Hematopoietic multipotent progenitor cell treated with erythropoietin and hydrocortisone succinate and interleukin-3 and kit ligand, for 8 days (in vitro differentiated cells): ENCODE data around the gene SOX2.

Source experiments
- DNase-seq: peaks from one replicate; pipeline ENCODE4 v3.0.0-alpha.2; 2015

Gene SOX2

DNA sequence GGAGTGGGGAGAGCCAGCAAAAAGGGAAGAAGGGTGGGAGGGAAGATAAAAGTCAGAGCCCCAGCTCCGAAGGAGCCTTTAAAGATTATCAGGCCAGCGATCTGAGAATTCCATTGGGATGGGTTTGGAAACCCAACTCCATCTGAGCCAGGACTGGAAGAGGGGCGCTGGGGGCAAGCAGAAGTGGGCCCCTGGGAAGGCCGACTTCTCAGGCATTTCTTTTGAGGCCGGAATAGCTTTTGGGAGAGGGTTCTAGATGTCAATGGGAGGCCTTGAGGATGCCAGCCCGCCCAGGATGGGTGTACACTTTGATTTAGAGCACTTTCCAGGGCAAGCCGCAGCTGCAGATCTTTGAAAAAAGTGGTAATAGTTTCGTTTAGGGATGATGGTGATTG lies 6.6 kb upstream of the SOX2 start:
- DNase-seq = no peak

DNA sequence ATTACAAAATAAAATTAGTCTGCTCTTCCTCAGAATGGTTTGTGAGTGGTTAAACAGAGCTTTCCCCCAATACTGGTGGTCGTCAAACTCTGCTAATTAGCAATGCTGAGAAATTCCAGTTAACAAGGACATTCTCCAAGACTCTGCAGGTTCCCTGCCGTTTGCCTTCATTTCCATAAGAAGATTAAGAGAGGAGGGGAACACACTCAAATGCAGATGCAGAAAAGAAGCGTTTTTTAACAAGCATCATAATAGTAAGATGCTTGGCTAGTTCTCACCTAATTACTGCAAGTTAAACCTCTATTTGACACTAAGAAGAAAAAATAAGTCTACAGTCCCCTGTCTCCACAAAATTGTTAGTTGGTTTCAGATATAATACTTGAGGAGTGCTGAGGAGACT lies 3.7 kb upstream of the SOX2 start:
- no peak for DNase-seq

DNA sequence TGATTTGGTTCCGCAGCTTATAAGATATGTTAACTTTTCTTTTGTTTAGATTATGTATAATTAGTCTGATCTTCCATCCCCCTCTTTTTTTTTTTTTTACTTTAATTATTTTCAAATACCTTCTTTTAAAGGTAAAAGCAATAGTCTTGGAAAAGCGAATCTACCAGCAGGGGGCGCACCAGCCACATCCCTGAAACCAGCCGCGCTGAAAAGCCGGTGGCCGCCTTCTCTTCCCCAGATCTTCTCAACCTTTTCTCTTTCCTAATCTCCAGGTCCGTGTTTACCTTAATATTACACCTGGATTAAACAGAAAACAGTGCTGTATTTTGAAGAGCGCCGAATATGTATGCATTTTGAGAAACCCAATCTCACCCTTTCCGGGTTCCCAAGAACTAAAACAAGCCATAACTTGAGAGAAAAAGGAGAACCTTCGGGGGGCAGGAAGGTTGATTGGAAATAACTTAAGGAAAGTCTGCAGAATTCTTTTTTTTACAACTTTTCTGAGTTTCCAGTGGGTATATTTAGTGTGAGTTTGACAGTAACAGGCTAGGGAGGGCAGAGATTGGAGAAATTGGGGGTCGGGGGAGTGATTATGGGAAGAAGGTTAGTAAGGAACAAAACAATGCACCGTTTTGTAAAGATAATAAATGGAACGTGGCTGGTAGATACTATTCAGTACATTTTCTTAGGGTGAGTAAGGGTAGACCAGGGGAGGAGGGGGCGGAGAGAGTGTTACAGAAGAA lies 2.0 kb upstream of the SOX2 start:
- peak; percentile 57 for DNase-seq

DNA sequence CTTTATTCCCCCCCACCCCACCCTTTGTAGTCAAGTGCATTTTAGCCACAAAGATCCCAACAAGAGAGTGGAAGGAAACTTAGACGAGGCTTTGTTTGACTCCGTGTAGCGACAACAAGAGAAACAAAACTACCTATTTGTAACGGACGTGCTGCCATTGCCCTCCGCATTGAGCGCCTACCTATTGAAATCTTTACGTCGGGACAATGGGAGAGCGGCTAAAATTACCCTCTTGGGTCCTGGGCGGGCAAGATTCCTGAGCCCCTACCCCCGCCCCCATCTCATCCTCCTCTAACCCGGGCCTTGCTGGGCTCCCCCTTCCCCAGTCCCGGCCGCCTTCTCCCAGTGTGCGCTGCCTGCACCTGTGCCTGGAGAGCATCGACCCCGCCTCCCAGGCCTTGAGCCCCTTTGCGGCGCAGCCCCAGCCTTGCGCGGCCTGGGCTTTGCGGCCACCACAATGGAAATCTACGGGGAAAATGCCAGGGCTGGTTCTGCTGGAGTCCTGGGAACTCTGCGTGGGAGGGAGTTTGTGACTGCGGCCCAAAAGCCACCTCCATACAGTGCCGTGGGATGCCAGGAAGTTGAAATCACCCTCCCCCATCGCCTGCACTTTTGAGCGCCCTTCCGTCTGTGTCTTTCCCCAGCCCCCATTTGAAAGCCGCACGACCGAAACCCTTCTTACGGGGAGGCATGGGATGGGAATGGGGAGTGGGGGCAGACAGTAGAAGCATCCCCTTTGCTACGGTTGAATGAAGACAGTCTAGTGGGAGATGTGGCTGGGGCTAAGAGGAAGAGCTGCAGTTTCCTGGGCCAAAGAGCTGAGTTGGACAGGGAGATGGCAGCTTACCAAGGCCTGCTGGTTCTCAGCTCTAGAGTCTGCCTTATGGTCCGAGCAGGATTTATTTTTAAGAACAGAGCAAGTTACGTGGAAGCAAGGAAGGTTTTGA lies 1.1 kb upstream of the SOX2 start:
- DNase-seq = no peak

DNA sequence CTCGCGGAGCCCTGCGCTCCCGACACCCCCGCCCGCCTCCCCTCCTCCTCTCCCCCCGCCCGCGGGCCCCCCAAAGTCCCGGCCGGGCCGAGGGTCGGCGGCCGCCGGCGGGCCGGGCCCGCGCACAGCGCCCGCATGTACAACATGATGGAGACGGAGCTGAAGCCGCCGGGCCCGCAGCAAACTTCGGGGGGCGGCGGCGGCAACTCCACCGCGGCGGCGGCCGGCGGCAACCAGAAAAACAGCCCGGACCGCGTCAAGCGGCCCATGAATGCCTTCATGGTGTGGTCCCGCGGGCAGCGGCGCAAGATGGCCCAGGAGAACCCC lies 464 bp downstream of the SOX2 start:
- no peak for DNase-seq

DNA sequence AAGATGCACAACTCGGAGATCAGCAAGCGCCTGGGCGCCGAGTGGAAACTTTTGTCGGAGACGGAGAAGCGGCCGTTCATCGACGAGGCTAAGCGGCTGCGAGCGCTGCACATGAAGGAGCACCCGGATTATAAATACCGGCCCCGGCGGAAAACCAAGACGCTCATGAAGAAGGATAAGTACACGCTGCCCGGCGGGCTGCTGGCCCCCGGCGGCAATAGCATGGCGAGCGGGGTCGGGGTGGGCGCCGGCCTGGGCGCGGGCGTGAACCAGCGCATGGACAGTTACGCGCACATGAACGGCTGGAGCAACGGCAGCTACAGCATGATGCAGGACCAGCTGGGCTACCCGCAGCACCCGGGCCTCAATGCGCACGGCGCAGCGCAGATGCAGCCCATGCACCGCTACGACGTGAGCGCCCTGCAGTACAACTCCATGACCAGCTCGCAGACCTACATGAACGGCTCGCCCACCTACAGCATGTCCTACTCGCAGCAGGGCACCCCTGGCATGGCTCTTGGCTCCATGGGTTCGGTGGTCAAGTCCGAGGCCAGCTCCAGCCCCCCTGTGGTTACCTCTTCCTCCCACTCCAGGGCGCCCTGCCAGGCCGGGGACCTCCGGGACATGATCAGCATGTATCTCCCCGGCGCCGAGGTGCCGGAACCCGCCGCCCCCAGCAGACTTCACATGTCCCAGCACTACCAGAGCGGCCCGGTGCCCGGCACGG lies 991 bp downstream of the SOX2 start:
- DNase-seq = no peak

DNA sequence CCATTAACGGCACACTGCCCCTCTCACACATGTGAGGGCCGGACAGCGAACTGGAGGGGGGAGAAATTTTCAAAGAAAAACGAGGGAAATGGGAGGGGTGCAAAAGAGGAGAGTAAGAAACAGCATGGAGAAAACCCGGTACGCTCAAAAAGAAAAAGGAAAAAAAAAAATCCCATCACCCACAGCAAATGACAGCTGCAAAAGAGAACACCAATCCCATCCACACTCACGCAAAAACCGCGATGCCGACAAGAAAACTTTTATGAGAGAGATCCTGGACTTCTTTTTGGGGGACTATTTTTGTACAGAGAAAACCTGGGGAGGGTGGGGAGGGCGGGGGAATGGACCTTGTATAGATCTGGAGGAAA lies 1.5 kb downstream of the SOX2 start:
- DNase-seq = no peak

DNA sequence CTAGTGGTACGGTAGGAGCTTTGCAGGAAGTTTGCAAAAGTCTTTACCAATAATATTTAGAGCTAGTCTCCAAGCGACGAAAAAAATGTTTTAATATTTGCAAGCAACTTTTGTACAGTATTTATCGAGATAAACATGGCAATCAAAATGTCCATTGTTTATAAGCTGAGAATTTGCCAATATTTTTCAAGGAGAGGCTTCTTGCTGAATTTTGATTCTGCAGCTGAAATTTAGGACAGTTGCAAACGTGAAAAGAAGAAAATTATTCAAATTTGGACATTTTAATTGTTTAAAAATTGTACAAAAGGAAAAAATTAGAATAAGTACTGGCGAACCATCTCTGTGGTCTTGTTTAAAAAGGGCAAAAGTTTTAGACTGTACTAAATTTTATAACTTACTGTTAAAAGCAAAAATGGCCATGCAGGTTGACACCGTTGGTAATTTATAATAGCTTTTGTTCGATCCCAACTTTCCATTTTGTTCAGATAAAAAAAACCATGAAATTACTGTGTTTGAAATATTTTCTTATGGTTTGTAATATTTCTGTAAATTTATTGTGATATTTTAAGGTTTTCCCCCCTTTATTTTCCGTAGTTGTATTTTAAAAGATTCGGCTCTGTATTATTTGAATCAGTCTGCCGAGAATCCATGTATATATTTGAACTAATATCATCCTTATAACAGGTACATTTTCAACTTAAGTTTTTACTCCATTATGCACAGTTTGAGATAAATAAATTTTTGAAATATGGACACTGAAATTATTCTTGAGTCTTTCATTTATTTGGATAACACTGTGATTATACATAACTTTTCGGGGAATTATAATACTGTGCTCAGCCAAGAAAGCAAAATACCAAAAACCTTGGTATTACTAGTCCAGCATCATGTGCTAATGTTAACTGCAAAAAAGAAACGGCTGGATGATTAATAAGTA lies 2.2 kb downstream of the SOX2 start:
- DNase-seq = no peak

DNA sequence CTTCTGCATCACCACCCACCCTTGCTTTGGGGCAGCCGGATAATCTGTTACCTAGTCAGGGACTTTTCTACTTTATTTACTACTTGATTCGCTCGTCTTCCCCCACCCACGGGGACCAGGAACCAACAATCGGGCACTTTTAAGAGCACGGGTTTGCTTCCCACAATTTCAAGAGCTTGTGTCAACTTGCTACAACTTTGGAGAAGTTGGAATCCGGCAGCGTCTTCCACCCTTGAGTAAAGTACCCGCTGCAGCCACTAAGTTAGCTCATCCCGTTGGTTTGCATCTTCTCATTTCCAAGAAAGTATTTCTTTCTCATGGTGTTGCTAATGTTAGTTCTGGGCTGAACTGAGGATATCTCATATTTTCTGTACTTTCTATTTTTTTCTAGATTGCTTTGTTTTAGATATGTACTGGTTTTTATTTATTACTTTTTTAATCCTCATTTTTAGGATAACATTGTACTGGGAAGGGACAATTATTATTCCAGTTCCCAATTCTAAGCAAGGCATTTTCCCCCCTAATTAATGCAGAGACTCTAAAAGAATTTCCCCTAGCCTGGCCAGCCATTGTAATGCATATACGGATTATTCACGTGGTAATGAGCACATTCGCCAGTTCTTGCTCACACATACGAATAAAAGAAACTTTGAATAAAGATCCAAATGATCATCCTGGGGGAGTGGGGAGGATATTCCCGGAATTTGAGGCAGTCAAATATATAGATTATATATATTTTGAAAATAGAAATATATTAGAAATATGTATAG lies 4.0 kb downstream of the SOX2 start:
- DNase-seq = no peak

DNA sequence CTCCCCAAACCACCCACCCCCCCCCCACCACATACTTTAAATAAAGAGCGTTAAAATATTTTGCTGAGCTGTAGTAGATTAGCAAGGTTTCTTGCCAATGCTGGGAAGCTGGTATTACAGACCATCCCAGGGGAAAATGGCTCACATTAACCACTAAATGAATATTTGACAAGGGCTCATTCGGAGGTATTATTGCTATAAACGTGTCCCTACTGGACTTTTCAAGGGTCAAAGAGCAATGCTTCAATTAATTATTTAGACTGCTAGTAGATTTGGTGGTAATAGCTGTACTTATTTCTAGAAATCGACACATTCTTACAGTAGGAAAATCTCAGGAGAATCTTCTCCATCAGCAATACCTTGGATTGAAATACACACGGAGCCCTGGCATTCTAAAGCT lies 5.2 kb downstream of the SOX2 start:
- DNase-seq = no peak

DNA sequence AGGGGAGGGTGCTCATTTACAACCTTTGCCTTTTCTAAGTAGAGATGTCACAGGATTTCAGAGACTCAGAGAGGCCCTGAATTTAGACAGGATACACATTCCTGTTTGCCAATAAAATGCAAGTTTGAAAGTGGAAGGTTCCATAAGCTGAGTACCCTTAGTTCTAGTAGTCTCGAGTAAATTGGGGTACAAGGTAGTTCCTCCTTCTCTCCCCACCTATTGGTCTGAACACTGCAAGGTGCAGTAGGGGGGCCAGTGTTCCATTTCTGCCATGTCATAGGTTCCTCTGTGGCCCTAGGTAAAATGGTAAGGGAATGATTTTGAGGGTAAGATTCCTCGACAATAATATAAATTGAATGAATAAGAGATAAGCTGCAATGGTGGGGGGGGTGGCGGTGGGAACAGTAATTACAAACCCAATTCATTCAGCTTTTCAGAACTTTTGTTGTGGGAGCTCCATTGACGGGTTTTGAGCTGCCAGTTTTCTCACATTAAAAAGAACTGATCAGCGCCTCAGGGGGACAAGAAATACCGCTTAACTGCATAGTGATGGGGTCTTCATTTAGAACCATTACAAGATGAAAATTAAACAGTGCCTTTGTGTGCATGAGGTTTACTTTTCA lies 5.9 kb downstream of the SOX2 start:
- no peak for DNase-seq

DNA sequence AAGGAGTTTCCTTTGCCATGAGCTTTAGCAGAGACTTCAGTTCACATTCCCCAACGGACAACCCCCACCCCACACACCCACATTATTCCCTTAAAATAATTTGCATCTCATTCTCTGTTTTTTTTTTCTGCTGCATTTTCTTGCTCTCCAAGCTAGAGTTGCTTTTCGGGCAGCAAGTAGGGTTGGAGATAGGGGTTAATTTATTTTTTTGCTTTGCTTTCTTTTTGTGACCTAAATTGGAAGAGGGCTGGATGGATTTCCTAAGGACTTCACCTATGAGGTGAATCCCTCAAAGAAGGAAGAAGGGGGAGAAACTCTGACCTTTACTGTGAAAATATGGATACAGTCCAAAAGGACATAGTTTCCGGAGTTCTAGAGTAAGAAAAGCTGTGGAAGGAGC lies 6.6 kb downstream of the SOX2 start:
- no peak for DNase-seq

DNA sequence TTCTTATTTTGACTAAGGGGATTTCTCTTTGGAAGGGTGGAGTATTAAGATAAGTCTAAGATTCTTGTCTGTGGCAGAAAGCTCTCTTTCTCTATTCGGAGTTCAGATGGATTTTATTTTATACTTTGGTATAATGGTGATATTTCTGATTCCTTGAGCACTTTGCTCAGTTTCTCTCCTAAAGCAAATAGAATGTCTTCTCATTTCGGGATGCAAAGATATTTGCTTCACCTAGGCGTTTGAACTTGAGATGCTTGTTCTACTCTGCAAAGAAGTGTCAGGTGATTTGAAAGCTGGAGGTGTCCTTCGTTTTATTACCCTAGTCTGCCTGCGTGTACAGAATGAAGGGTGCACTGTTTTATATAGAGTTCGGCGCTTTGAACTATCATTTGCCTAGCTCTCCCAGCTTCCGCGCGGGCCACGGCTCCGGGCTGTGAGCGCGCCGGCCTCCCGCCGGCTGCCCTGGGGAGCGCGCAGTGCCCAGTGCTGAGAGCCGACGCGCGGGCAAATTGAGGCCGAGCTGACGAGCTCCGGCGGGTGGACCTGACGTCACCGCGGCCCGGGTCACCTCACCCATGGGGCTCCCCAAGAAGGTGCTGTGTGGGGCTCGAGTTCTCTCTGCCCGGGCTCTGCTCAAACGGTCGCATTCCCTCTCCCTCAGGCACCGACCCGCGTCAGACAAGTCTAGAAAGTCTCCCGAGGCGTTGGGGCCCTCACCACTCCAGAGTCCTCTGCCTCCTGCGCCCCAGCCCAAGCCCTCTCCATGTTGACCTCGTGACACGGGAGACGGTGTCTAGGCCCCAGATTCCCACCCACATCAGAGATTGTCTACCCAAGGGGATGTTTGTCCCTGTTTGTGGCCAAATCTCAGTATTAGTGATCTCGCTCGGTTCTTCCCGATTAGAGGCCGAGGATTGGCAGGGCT lies 7.5 kb downstream of the SOX2 start:
- no peak for DNase-seq

DNA sequence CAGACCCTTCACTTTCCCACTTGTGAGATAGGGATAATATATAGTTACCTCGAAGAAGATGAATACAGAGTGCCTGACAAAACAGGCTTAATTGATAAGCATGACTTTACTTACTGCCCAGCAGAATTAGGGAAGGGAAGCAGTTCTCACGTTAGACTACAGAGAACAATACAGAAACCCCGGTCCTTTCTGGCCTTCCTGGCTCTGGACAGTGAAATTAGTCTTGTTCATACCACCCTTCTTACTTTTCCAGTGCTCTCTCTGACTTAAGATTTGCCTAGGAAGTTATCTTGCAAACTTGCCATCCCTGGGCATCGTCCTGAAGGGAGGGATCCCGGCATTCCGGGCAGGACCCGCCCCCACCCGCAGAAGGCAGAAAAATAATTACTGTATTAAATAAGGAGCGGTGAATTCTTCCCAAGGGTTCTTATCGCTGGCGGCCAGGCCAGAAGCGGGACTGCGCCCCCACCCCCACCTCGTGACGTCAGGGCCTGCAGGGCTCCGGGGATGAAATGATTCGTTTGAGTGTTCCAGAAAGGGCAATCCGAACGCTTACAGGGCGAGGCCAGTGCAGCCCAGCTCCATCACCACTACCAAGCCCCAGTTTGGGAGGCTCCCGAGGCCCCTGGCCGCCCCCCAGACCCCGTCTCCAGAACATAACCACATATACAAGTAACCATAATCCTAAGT lies 8.4 kb downstream of the SOX2 start:
- DNase-seq = no peak

DNA sequence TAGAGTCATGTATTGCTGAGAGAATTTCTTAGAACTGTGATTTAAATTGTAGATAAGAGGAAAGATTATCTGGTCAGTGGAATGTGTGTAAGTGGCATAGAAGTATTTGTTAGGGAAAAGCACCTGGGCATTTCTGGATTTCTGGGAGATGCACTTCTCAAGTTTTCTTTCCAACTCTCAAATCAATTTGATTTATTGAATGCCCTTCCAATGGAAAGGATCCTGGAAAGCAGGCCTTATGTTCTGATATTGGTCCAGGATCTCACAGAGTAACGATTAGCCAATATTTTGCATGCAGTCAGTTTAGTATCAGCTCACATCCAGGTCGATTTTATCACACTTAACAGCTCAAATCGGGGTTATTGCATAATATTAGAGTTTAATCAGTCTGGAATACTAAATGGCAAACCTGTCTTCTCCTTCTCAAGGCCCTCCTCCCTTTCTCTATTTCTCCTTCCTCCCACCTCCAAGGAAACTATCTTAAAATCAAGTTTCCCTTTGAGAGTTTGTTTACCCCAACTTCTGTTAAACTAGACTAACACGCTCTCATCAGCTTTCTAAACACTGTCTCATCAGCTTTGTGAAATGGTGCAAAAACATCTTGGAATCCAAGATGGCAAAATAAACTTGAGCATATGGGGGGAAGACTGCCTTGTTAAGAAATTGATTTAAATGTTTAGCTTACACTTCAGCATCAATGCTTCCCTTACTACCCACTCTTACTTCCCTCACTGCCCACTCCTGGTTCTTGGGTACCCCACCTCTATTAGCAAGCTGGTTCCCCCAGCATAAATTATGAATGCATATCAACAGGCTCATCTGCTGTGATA lies 9.5 kb downstream of the SOX2 start:
- DNase-seq = no peak

DNA sequence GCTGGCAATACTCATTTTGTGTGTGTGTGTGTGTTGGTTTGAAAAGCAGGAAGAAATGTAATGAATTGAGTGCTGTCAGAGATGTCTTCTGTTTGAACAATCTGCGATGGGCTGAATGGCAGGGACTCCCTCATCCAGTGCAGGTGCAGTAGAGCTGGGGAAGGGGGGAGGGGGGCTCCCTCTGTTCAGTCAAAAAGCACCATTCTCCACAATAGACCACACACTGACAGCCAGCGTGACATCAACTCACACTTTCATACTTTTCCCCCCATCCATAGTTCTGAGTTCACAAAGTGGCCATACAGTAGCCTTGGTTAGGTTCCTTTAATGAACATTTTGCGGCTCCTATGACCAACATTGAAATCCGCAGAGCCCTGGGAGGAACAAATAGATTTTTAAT lies 10.4 kb downstream of the SOX2 start:
- DNase-seq = no peak

DNA sequence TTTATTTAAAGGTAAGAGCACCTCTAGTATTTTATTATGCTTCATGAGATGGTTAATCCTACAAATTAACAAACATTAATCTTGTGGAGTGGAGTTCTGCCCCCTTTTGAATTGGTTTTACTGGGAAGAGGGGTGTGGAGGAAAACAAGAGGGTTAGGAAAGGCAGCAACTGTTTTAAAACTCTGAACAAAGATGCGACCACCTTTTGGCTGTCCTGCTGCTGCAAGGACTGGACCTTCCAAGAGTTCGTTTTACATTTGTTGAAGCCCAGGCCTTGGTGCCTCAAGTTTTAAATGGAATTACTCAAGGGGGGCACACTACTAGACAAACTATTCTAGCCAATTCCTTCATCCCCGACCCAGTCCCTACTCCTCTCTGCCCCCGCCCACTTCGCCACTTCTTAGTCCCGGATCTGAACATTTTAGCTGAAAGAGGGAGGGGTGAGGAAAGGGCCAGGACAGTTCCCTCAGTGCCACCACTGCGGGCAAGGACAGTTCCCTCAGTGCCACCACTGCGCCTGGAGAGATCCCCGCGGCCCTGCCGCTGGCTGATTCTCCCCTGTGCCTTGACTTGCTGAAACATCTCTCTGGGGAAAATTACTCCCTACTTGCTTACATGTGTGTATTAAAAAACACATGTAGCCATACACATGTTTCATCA lies 11.2 kb downstream of the SOX2 start:
- DNase-seq = no peak

DNA sequence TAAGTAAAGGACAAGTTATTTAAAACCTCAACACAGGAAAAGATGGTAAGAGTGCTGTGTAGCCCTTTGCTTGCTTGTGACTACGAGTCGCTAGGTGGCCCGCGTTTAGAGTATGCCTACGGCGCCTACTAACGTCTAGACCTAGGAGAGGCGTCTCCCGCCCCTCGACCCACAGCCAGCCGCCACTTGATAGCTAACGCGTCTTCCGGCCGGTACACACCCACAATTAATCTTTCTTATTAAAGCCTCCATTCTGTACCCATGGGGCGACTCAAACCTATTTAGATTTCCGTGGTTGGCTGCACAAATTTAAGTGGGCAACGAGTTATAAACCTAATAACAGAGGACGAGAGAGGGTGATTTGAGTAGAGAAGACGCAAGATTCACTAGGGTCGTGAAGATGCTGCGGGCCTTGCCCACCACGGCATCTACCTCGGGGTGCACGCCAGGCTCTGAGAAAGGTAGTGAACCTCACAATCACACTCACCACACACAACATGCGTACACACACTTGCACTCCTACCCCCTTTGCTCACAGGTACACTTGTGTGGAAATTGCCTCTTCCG lies 12.0 kb downstream of the SOX2 start:
- DNase-seq = no peak
